Neural progenitor cell (in vitro differentiated cells): ENCODE measurements around the gene KLF4.

ENCODE experiments used
- EZH2 ChIP-seq: fragments of 200-600 bp; sonication (generic); IDR thresholded peaks from 2 replicates; pipeline ENCODE4 v1.6.1; 2017; ENCODE audit warnings: antibody characterized with exemption, mild to moderate bottlenecking, moderate library complexity
- TF ChIP-seq, protein P1 (sequence below): fragments of 200-600 bp; sonication (generic); IDR thresholded peaks from 2 replicates; pipeline ENCODE4 v1.5.1; 2017; ENCODE audit warnings: antibody characterized with exemption, mild to moderate bottlenecking

DNA sequence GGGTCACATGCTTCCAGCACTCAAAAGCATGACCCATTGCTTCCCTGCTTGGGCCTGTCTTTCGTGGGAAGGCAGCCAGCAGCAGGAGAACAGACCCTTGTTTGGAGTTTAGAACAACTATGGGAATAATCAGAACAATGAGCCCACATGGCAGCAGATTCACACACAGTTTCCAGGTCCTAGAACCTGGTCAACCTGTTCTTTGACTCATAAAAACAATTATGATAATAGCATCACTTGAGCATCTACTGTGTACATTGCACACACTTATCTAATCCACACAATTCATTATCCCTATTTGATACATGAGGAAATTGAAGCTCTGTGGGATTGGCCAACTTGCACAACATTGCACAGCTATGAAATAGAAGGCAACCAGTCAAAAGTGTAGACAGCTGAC is 41.7 kb downstream of the KLF4 start:
- TF ChIP-seq EZH2: no peak
- TF ChIP-seq, protein P1, sequence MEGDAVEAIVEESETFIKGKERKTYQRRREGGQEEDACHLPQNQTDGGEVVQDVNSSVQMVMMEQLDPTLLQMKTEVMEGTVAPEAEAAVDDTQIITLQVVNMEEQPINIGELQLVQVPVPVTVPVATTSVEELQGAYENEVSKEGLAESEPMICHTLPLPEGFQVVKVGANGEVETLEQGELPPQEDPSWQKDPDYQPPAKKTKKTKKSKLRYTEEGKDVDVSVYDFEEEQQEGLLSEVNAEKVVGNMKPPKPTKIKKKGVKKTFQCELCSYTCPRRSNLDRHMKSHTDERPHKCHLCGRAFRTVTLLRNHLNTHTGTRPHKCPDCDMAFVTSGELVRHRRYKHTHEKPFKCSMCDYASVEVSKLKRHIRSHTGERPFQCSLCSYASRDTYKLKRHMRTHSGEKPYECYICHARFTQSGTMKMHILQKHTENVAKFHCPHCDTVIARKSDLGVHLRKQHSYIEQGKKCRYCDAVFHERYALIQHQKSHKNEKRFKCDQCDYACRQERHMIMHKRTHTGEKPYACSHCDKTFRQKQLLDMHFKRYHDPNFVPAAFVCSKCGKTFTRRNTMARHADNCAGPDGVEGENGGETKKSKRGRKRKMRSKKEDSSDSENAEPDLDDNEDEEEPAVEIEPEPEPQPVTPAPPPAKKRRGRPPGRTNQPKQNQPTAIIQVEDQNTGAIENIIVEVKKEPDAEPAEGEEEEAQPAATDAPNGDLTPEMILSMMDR: no peak
